ENCODE data around the gene EXOSC1.
"Not testable (repeated sequence)": the region's sequence is repeated elsewhere in the genome, so short reads cannot be mapped to it uniquely, and the experiment has no call there.

EXOSC1 gene

GRCh38 chr10:97459111-97459510 lies 13.3 kb upstream of the EXOSC1 start:
- DNase-seq (ENCODE audit: low read depth): no peak

- no peak for DNase-seq (ENCODE audit: low read depth)
Observed at GRCh38 chr10:97456686-97457065, 10.9 kb upstream of the EXOSC1 start.

GRCh38 chr10:97456034-97456685 lies 10.4 kb upstream of the EXOSC1 start:
- no peak for DNase-seq (ENCODE audit: low read depth)

- no peak for DNase-seq (ENCODE audit: low read depth)
Observed at GRCh38 chr10:97454330-97455036, 8.7 kb upstream of the EXOSC1 start.

- no peak for DNase-seq (ENCODE audit: low read depth)
Observed at GRCh38 chr10:97452352-97452751, 6.5 kb upstream of the EXOSC1 start.

- DNase-seq (ENCODE audit: low read depth): no peak
Observed at GRCh38 chr10:97451605-97452004, 5.8 kb upstream of the EXOSC1 start.

- DNase-seq (ENCODE audit: low read depth): no peak
Observed at GRCh38 chr10:97450828-97451227, 5.0 kb upstream of the EXOSC1 start.

- no peak for DNase-seq (ENCODE audit: low read depth)
Observed at GRCh38 chr10:97445357-97445721, 467 bp downstream of the EXOSC1 start.

- no peak for DNase-seq (ENCODE audit: low read depth)
Observed at GRCh38 chr10:97444212-97444611, 1.6 kb downstream of the EXOSC1 start.

- no peak for DNase-seq (ENCODE audit: low read depth)
Observed at GRCh38 chr10:97442277-97442676, 3.5 kb downstream of the EXOSC1 start.

GRCh38 chr10:97435211-97435610 lies 10.6 kb downstream of the EXOSC1 start:
- DNase-seq (ENCODE audit: low read depth): no peak

- no peak for DNase-seq (ENCODE audit: low read depth)
Observed at GRCh38 chr10:97434557-97434956, 11.2 kb downstream of the EXOSC1 start.

- no peak for DNase-seq (ENCODE audit: low read depth)
Observed at GRCh38 chr10:97434055-97434454, 11.8 kb downstream of the EXOSC1 start.

- no peak for DNase-seq (ENCODE audit: low read depth)
Observed at GRCh38 chr10:97428572-97428981, 17.2 kb downstream of the EXOSC1 start.

- DNase-seq (ENCODE audit: low read depth): no peak
Observed at GRCh38 chr10:97427571-97428179, 18.1 kb downstream of the EXOSC1 start.

- no peak for DNase-seq (ENCODE audit: low read depth)
Observed at GRCh38 chr10:97426776-97427570, 18.8 kb downstream of the EXOSC1 start.

- peak; percentile 86 for DNase-seq (ENCODE audit: low read depth)
Observed at GRCh38 chr10:97425964-97426775, 19.6 kb downstream of the EXOSC1 start, which contains the start of gene PGAM1. Gene PGAM1, plus strand, starts transcription at chr10:97426191. Its CDS starts 117 bp downstream, at chr10:97426308.

- DNase-seq (ENCODE audit: low read depth): not testable (repeated sequence)
Observed at GRCh38 chr10:97423757-97424098, 22.1 kb downstream of the EXOSC1 start.

- no peak for DNase-seq (ENCODE audit: low read depth)
Observed at GRCh38 chr10:97416565-97416964, 29.2 kb downstream of the EXOSC1 start.

- no peak for DNase-seq (ENCODE audit: low read depth)
Observed at GRCh38 chr10:97412891-97413304, 32.9 kb downstream of the EXOSC1 start.

GRCh38 chr10:97411406-97411805 lies 34.4 kb downstream of the EXOSC1 start:
- no peak for DNase-seq (ENCODE audit: low read depth)

- DNase-seq (ENCODE audit: low read depth): no peak
Observed at GRCh38 chr10:97408496-97408992, 37.3 kb downstream of the EXOSC1 start.

Measured in stimulated activated CD8-positive, alpha-beta memory T cell treated with anti-CD3 and anti-CD28 coated beads, Interleukin-7, amount 100 ng/mL, for 24 hours (primary cell).